GM18511 (cell line): ENCODE data around the gene LYVE1.
"Not testable (repeated sequence)": the region's sequence is repeated elsewhere in the genome, so short reads cannot be mapped to it uniquely, and the experiment has no call there.

ENCODE experiments used
- ATAC-seq: cut with Tn5 transposase; IDR thresholded peaks from one replicate; pipeline ENCODE4 v1.9.1; 2021; ENCODE audit warnings: mild to moderate bottlenecking, moderate library complexity; ENCODE audit not compliant: unreplicated experiment

Gene LYVE1, protein sequence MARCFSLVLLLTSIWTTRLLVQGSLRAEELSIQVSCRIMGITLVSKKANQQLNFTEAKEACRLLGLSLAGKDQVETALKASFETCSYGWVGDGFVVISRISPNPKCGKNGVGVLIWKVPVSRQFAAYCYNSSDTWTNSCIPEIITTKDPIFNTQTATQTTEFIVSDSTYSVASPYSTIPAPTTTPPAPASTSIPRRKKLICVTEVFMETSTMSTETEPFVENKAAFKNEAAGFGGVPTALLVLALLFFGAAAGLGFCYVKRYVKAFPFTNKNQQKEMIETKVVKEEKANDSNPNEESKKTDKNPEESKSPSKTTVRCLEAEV

DNA sequence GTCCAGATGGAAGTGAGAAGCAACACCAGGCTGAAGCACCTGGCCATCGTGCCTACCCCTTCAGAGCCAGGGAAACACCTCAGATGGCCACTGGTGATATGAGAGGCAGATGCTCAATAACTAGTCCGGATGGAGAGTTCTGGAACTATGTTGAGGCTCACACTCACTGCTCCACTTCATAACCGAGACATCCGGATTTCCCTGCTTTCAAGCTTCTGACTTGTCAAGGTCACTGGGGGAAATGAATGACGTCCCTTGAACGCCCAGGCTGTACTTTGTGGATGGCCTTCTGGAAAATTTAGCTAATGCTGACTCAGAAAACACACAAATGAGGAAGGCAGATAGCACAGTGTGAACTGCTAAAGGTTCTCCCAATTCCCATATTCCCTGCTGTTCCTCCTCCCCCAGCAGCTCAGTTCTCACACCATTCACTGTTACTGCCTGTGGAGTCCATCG lies at the start of gene LYVE1:
LYVE1 (minus strand) TSS at position 180 of the 456 bp plus-strand sequence; CDS start at position 47, 133 bp downstream.
- ATAC-seq = no peak

DNA sequence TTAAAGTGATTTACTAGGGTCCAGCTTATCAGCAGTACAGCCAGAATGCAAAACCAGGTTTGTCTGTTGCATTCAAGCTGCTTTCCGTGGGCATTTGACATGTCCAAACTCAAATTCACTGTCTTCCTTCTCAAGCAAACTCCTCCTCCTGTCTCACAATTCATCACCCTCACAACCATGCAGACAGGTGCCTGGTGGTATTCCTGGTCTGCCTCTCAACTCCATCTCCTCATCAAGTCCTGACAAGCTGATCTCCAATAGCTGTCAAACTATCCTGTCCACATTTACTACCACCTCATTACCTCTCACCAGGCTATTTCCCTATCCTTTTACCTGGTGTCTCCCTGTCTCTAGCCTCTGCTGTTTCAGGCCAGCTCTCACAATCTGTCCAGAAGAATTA lies 49.1 kb upstream of the LYVE1 start:
- no peak for ATAC-seq

DNA sequence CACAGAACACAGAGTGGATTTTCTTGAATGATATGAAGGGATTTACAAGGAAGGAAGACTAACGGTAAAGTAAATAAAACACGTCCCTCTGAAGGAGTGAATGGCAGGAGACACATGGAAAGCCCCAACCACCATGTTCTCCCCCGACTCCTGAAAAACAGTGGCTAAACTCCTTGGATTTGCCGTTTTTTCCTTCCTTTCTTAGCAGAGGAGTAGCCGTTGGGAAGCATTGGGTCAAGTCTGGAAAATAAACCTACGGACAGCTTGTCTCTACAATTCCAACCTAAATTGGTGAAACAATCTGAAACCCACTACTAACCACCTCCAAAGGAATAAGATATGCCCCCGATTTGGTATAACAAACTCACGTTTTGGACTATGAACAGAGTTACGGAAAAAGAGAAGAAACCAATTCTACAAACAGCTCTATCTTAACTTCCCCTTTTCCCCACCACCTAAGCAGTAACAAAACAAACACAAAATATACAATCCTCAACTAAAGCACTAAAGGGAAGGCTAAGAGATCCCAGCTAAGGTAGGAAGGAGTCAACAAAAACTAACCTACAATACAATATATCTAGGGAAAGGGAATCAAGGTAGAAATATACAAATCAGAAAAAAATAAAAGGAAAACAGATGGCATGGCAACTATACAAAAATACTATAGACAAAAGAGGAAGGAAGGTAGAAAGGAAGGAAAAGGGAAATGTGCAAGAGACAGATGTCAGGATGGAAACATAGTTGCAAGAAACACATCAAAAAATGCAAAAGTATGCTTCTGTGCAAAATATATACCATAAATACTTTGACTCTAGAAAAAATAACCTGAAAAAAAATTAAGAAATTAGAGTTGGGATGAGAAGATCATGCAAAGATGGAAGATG lies 43.8 kb upstream of the LYVE1 start:
- ATAC-seq = no peak

DNA sequence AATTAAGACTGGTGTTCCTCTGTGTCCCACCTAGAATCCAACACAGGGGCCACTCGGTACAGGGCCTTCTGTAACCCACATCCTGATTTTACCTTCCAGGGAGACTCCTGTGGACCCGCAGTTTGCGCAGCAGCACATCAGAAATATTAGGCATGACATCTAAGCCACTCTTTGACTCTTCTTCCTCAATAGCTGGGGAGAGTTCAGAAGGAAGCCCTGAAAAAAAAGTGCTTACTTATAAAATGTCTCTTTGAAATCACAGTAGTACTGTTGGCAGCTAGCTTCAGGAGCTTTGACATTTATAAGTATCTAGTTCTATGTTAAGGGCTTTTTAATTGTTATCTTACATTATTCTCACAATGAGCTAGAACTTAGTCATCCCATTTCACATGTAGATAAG lies 41.2 kb upstream of the LYVE1 start:
- ATAC-seq = no peak

DNA sequence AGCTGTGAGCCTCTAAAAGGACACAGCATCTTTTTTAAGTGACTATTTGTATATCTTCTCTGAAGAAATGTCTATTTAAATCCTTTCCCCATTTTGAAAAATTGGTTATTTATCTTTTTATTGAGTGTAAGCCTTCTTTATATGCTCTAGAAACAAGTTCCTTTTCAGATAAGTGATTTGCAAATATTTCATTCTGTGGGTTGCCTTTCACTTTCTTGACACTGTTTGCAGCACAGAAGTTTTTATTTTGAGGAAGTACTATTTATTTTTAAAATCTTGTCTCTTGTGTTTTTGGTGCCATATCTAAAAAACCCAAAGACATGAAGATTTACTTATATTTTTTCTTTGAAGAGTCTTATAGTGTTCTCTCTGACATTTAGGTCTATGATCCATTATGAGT lies 40.1 kb upstream of the LYVE1 start:
- no peak for ATAC-seq

DNA sequence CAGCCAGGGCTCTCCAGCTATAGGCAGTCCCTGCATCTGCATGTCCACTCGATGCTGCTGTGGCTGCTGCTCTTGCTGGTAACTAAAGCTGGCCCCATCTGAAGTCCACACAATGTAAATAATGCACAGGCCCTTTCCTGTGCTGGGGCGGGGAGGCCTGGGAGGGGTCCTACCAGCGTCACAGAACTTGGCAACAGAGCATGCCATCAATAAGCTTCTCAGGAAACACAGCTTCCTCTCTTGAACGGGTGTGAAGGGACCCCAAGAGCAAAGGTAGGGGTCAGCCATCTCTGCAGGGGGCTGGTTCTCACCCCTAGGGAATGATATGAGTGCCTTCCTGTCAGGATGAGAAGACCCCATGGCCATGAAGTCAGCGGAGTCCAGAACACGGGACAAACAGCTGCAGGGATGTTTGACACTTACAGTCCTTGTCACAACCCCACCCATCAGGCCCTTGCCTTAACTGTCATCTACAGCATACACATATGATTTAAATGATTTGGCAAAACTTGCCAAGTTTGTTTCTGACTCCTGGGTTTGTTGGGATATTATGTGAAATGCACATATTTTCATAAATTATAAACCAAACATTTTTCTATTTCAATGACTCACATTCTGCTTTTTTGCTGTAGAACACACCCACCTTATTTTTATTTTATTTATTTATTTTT lies 39.1 kb upstream of the LYVE1 start:
- ATAC-seq = no peak

DNA sequence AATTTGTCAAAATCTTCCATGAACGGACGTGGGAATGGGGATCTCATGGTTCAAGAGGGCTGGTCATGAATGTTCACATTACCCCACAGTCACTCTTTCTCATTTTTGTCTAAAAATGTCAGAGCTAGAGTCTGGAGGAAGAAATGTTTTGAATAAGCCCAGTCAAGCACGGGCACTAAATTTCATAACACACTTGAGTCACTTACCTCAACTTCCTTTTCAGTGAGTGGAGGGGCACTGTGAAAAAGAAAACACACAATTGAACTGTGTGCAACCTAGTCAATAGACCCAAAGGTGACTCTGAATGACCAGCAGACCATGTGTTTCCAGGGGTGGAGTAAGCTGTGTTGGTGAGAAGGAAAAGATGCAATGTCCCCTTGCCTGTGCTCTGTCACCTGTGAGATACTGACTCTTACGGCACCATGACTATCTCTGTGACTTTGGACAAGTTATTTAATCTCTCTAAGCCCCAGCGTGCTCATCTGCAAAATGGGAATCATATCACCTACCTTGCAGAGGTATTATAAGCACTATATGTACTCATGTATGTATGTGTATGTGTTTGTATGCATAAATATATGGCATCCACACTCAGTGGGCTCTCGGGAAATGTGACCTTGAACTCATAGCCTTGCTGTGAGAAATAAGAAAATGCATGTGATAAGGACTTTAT lies 38.2 kb upstream of the LYVE1 start:
- peak; percentile 60 for ATAC-seq

DNA sequence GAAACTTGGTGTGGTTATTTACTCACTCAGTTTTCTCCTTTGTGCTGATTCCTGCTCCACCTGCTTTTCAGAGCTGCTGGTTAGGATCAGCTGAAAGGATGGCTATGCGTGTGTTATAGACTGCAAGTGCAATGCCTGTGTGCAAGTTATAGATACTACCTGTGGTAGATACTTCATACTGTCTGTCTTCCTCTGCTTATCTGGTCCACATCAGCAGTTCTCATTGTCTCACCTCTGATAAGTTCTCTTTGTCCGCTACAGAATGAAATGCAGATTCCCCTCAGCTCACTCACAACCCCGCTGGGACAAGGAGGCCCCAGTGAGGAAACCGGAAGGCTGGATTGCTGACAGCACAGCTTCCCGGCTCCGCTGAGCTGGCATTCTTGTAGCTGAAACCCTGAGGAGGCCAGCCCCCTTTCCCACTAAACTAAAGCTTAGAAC lies 37.5 kb upstream of the LYVE1 start:
- ATAC-seq = no peak

DNA sequence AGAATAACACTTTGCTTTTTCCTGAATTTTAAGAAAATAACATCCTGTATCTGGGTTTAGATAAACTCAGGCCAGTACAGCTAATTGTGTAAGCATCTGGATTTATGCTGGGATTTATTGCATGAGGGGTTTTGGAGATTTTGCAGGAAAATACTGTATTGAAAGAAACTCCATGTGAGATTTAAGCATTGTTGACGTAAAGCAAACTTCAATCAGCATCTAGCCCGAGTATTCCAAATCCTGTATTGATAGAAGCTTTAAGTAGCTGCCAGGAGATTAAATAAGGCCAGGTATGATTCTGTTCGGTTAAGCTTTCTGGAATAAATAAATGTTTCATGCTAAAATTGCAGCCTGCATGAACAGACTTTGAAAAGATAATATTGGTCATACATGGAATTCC lies 36.3 kb upstream of the LYVE1 start:
- no peak for ATAC-seq

DNA sequence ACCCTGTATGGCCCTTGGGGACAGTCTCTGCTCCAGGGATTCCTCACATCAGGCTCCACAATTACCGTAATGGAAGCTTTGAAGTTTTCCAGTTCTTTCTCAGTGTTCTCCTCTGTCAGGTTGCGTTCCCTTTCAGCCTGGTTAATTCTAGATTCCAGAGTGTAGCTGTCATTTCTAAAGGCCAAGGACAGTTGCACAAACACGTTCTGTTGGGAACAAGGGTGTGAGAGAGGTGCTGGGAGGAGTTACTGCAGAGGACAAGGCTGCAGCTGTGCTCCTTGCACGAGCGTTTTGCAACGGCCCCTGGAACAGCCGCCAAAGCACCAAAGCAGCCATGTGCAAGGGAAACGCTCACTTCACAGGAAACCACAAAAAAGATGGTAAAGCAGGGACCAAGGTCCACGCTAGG lies 35.9 kb upstream of the LYVE1 start:
- ATAC-seq = no peak

DNA sequence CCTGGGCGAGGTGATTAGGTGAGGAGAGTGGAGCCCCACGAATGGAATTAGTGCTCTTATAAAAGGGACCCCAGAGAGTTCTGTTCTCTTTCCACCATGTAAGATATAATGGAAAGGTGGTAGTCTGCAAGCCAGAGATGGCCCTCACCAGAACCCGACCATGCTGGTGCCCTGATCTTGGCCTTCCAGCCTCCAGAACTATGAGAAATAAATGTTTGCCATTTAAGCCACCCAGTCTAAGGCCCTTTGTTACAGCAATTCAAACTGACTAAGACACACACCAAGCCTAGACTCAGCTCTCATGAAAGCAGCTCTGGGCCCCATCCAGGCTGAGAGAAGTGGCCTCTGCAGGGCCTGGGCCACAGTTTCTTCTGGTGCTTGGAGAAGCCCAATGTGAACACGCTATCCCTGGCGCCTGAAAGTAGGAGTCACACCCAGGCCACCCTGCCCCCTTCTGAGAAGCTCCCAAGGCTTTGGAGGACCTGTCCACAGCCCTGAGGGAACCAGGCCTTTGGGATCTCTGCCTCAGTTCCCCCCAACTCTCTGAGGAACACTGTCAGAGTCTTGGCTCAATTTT lies 35.3 kb upstream of the LYVE1 start:
- no peak for ATAC-seq

DNA sequence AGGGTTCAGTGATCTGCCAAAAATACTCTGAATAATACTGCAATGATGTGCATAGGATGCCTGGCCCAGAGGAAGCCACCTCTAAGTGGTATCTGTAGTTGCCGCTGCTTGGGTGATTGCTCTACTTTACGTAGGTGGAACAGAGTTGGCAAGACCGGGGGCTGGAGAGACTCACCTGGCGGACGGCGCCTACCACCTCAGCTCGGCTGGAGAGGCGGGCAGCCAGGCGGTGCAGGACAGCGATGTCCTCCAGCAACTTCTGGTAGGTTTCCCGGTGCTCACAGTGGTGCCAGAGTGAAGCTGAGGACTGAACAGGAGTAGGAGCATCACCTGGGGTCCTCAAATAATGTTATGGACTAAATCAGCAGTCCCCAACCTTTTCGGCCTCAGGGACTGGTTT lies 34.5 kb upstream of the LYVE1 start:
- no peak for ATAC-seq

DNA sequence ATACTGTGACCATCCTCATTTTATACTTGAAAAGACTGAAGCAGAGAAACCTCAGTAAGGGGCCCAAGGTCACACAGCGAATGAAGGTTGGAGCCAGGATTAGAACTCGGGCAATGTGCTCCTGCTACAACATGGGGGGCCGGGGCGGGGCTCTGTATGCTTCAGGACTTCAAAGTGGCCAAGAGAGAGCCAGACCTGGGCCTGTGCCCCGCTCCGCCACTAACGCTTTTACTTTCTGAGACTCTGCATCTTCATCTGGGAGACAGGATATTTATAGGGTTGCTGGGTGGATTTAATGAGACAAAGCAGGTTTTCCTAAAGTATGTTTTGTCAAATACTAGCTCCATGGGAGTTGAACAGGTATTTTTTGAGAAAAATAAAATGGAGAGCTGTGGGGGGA lies 33.9 kb upstream of the LYVE1 start:
- ATAC-seq = no peak

DNA sequence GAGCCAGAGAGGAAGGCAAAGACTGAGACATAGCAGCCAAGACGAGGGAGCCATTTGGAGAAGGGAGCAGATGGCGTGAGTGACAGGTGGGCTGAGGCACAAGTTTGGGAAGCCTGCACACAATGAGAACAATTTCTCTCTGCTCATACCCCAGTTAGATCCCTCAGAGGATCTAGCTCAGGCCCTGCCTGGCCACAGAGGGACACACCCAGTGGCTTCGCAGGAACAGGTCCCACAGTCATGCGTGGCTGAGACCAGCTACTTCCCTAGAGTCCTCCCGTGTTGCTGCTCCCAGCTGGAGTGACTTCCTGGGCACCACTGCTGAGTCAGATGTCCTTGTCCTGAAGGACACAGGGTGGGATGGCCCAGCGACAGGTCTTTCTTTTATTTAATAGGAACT lies 33.4 kb upstream of the LYVE1 start:
- no peak for ATAC-seq

DNA sequence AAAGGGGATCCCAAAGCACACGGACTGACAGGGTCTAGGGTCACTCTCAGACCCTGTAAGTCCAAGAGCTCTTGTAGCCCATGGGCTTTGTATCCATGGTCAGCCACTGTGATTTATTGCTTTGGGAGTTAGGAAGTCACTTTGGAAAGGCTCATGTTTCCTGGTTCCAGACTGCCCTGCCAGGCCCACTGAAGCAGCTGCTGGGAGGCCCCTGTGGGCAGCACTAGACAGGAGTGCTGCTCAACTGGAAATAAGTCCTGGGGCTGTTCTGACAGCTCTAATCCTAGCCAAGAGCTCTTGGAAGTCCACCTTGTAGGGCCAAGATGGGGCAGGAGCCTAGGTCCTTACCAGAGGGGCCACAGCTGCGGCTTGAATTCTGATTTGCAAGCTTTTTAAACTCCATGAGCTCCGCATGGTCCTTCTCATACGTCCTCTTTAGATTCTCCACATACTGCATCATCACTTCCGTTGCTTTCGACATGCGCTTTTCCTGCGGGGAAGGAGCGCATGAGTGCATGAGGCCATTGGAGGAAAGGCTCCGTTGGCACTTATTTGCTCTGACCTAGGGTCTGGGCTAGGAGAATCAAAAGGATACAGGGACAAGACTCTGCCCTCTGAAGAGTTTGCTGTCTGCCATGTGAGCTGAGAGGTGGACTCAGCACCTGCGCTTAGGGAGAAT lies 32.2 kb upstream of the LYVE1 start:
- no peak for ATAC-seq

DNA sequence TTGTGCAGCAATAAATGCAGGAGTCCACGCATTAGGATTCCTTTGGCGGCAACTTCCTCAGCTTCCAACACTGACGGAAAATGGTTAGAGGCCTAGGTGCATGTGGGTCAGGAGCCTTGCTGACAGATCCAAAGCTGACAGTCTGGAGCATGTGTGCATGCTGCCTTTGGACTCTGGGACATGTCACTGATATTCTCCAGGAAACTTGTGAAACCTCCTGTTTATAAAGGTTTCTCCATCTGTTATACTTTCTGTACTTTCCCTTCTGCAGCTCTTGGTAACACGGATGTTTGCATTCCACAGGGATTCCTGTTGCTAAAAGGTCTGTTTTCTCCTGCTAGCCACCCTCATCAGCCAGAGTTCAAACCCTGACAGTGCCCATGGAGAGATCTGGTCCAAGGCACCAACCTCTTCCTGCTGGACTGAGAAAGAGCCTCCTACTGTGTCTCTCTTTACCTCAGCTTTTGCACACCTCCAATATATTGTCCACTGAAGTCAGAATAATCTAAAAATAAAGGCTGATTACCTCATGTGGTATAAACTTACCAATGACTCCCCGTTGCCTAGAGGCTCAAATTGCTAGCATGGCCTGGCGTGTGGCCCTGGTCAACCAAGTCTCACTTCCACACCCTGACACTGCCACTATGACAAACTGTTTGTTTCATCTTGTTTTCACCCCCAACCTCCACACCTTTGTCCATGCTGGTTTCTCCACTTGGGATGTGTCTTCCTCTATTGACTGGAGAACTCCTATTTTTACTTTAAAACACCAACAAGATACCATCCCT lies 31.1 kb upstream of the LYVE1 start:
- no peak for ATAC-seq

DNA sequence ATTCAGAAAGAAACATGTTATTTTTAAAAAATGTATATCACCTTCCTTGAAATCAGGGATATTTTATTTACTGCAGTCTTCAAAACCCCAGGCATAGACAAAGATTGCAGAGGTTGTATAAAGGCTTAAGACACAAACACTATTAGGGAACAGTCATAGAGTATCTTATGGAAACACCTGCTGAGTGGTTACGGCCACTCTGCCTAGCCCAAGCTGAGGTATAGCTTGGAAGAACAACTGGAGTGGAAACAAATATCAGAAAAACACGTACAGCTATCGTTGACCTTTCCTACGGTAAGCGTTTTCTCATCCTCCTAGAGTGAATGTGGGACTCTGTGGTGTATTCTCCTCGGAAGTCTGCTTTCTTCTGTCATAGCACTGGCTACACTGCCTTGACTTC lies 30.4 kb upstream of the LYVE1 start:
- no peak for ATAC-seq

DNA sequence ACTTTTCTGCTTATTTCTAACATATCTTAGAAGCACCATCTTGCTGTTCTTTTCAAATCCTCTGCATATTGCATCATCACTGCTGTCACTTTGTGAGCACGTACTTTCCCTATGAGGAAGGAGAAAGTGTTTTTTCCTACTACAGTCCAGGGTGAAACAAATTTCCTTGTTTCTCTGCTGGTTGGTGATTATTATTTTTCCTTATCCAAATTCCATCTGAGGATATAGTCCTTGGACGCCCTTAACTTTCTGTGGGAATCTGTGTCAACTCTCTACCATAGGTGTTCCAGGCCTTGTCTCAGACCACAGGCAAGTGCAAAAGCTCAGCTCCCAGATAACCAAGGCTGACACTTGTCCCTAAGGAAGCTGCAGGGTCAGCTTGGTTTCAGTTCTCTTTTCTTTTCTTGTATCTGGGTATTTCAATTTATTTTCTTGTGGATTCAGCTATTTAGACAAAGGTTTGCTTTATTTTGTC lies 29.4 kb upstream of the LYVE1 start:
- no peak for ATAC-seq

DNA sequence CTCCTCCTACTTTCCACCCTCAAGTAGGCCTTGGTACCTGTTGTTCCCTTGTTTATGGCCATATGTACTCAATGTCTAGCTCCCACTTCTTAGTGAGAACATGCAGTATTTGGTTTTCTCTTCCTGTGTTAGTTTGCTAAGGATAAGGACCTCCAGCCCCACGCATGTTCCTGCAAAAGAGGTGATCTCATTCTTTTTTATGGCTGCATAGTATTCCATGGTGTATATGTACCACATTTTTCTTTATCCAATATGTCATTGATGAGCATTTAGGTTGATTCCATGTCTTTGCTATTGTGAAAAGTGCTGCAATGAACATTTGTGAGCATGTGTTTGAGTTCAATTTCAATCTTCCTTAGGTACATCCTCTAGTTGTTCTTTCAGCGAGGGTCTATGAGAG lies 27.4 kb upstream of the LYVE1 start:
- ATAC-seq = not testable (repeated sequence)
